DND-41 (cell line): ENCODE results near the gene ECT2L.

ENCODE experiments used
- ATAC-seq: fragments of 200-7000 bp; cut with Tn5 transposase; 3 replicates; pipeline ENCODE4 v1.9.1; 2021; ENCODE audit warnings: low read depth; ENCODE audit not compliant: insufficient read depth
- DNase-seq: peaks from one replicate; pipeline ENCODE4 v3.0.0-alpha.2; 2020
- H2AFZ ChIP-seq: 2 replicates; pipeline ENCODE4 v1.6.0; 2012; ENCODE audit warnings: low read depth, low read length
- H3K27ac ChIP-seq: 2 replicates; pipeline ENCODE4 v1.5.1; 2012; ENCODE audit warnings: low read length, inconsistent platforms
- H3K27me3 ChIP-seq: fragments of 200-600 bp; sonication (generic); 2 replicates; pipeline ENCODE4 v1.6.0; 2012; ENCODE audit warnings: low read length, mild to moderate bottlenecking, inconsistent platforms; ENCODE audit not compliant: insufficient read depth, poor library complexity
- H3K36me3 ChIP-seq: 2 replicates; pipeline ENCODE4 v1.5.1; 2012; ENCODE audit warnings: low read length, inconsistent platforms; ENCODE audit not compliant: insufficient read depth
- H3K4me1 ChIP-seq: 2 replicates; pipeline ENCODE4 v1.5.1; 2012; ENCODE audit warnings: mild to moderate bottlenecking, low read length; ENCODE audit not compliant: insufficient read depth
- H3K4me2 ChIP-seq: 2 replicates; pipeline ENCODE4 v1.6.0; 2012; ENCODE audit warnings: mild to moderate bottlenecking, moderate library complexity, low read length, inconsistent platforms; ENCODE audit not compliant: insufficient read depth
- H3K4me3 ChIP-seq, 2 experiments: fragments of 200-600 bp in 1 of 2; shearing (Covaris generic) in 1 of 2; 2 replicates each; pipeline ENCODE4 v1.5.1; 2012 to 2016; ENCODE audit warnings: inconsistent platforms in 2 of 2, low read length in 2 of 2, mild to moderate bottlenecking in 2 of 2, low read depth in 1 of 2, moderate library complexity in 1 of 2
- H3K79me2 ChIP-seq: 2 replicates; pipeline ENCODE4 v1.6.0; 2012; ENCODE audit warnings: low read length, inconsistent platforms; ENCODE audit not compliant: insufficient read depth
- H3K9ac ChIP-seq: 2 replicates; pipeline ENCODE4 v1.6.0; 2012; ENCODE audit warnings: low read depth, mild to moderate bottlenecking, inconsistent platforms, low read length, moderate library complexity
- H3K9me3 ChIP-seq: 2 replicates; pipeline ENCODE4 v1.5.1; 2012; ENCODE audit warnings: low read length, moderate library complexity, mild to moderate bottlenecking, inconsistent platforms; ENCODE audit not compliant: insufficient read depth, severe bottlenecking
- H4K20me1 ChIP-seq: 2 replicates; pipeline ENCODE4 v1.6.0; 2012; ENCODE audit warnings: low read length; ENCODE audit not compliant: insufficient read depth
- CTCF ChIP-seq: IDR thresholded peaks from 2 replicates; pipeline ENCODE4 v1.5.1; 2012; ENCODE audit warnings: borderline replicate concordance, low read length, moderate library complexity, mild to moderate bottlenecking; ENCODE audit not compliant: poor library complexity, severe bottlenecking; ENCODE audit errors: extremely low read depth
- EZH2 ChIP-seq: IDR thresholded peaks from 3 replicates; pipeline ENCODE4 v1.6.1; 2012; ENCODE audit warnings: borderline replicate concordance, low read depth, mild to moderate bottlenecking, moderate library complexity, low read length, inconsistent platforms; ENCODE audit not compliant: severe bottlenecking

ECT2L gene

GRCh38 chr6:138897031-138897430, 101.1 kb downstream of the ECT2L start:
- Histone ChIP-seq H3K79me2 (no peaks in the 10 kb centered on the region), H2AFZ (no peak overlapping the region), H4K20me1 (no peaks in the 10 kb centered on the region), H3K4me3 (no peak overlapping the region), H3K9ac (no peak overlapping the region), H3K9me3 (no peaks in the 10 kb centered on the region), H3K36me3 (peaks cover 26% of the 10 kb centered on the region), H3K27me3 (no peaks in the 10 kb centered on the region), H3K4me1 (no peaks in the 10 kb centered on the region), H3K4me2 (no peak overlapping the region), H3K27ac (no peak overlapping the region)
- no peak for ATAC-seq
- DNase-seq, result no peak
- no peak for TF ChIP-seq EZH2
- no peak for TF ChIP-seq CTCF

DNA sequence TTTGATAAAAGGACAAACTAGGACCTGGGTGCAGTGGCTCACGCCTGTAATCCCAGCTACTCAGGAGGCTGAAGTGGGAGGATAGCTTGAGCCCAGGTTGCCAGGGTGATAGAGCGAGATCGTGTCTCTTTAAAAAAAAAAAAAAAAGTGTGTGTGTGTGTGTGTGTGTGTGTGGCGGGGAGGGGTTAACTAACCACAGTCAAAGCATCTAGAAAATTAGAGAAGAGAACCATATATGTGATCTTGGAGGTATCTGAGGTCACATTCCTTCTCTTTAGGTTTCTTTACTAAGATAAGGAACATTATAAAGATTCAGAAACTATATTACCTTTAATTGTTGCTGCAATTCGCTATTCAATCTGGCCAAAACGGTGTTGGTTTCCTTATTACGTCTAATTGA, 111.3 kb downstream of the ECT2L start:
- H3K36me3 ChIP-seq, result peaks cover 90% of the 10 kb centered on the region
- no peaks in the 10 kb centered on the region for H4K20me1 ChIP-seq
- H3K27me3 ChIP-seq, result no peaks in the 10 kb centered on the region
- H3K4me2 ChIP-seq, result no peak overlapping the region
- TF ChIP-seq CTCF (no peak), EZH2 (no peak)
- ATAC-seq (no peak), DNase-seq (no peak)
- no peaks in the 10 kb centered on the region for H3K9me3 ChIP-seq
- H3K27ac ChIP-seq, result no peak overlapping the region
- H2AFZ ChIP-seq, result no peak overlapping the region
- H3K79me2 ChIP-seq, result no peaks in the 10 kb centered on the region
- no peak overlapping the region for H3K4me3 ChIP-seq
- H3K4me1 ChIP-seq, result no peaks in the 10 kb centered on the region
- no peak overlapping the region for H3K9ac ChIP-seq

DNA sequence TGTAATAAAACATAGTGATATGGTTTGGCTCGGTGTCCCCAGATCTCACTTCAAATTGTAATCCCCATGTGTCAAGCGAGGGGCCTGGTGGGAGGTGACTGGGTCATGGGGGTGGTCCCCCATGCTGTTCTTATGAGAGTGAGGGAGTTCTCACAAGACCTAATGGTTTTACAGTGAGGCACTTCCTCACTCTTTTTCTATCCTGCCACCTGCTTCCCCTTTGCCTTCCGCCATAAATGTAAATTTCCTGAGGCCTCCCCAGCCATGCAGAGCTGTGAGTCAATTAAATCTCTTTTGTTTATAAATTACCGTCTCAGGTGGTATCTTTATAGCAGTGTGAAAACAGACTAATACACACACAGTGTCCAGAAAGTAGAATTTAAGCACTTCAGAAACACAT, 113.6 kb downstream of the ECT2L start:
- no peak for ATAC-seq
- peaks cover 95% of the 10 kb centered on the region for H3K36me3 ChIP-seq
- TF ChIP-seq CTCF (no peak), EZH2 (no peak)

GRCh38 chr6:138909975-138910374, 114.1 kb downstream of the ECT2L start:
- Histone ChIP-seq H4K20me1 (no peaks in the 10 kb centered on the region), H3K79me2 (no peaks in the 10 kb centered on the region), H3K27me3 (no peaks in the 10 kb centered on the region), H3K9ac (no peak overlapping the region), H3K4me1 (no peaks in the 10 kb centered on the region), H3K4me3 (no peak overlapping the region), H3K27ac (no peak overlapping the region), H3K9me3 (no peaks in the 10 kb centered on the region), H2AFZ (no peak overlapping the region), H3K4me2 (no peak overlapping the region), H3K36me3 (peaks cover 95% of the 10 kb centered on the region)
- no peak for ATAC-seq
- no peak for TF ChIP-seq EZH2
- no peak for TF ChIP-seq CTCF
- no peak for DNase-seq

More for the DNA sequence above, 113.6 kb downstream of the ECT2L start:
- no peak overlapping the region for H3K4me3 ChIP-seq
- no peak overlapping the region for H2AFZ ChIP-seq
- H4K20me1 ChIP-seq, result no peaks in the 10 kb centered on the region
- H3K27me3 ChIP-seq, result no peaks in the 10 kb centered on the region
- no peak overlapping the region for H3K27ac ChIP-seq
- no peak overlapping the region for H3K4me2 ChIP-seq
- H3K9me3 ChIP-seq, result no peaks in the 10 kb centered on the region
- no peak overlapping the region for H3K9ac ChIP-seq
- DNase-seq, result no peak
- no peaks in the 10 kb centered on the region for H3K4me1 ChIP-seq
- no peaks in the 10 kb centered on the region for H3K79me2 ChIP-seq
